SK-N-SH (cell line): Measurements from ENCODE around the gene C2CD4D. TPM values are rescaled to one million over a fixed set of nuclear protein-coding genes. Genes with fewer than 3 reads are reported as not detected.

ENCODE experiments used
- CTCF ChIA-PET: fragments of 300-600, 350-600 bp; formaldehyde crosslinking; extraction: SDS; loops from one replicate; lab custom pipeline; 2021; lab: Yijun Ruan, JAX
- POLR2A ChIA-PET: fragments of 350-600 bp; sonication (Branson Sonifier 250); formaldehyde crosslinking; extraction: SDS; loops from one replicate; lab custom pipeline; 2020; ENCODE audit warnings: antibody characterized with exemption, inconsistent platforms; lab: Yijun Ruan, JAX
- DNase-seq: peaks from one replicate; pipeline ENCODE4 v3.0.0; 2012
- H2AFZ ChIP-seq: fragments of 200-600 bp; sonication (generic); 2 replicates; pipeline ENCODE4 v1.8.1; 2016; ENCODE audit warnings: antibody characterized with exemption, mild to moderate bottlenecking, low read depth
- H3F3A ChIP-seq: fragments of 200-600 bp; sonication (generic); replicated peaks from 2 replicates; pipeline ENCODE3; 2016; ENCODE audit warnings: antibody characterized with exemption, mild to moderate bottlenecking; ENCODE audit not compliant: insufficient read depth
- H3K27ac ChIP-seq, 2 experiments: fragments of 200-500 bp in 1 of 2; fragments of 200-600 bp in 1 of 2; sonication (Bioruptor generic) in 1 of 2; sonication (generic), shearing (Covaris generic) in 1 of 2; 2 replicates each; pipeline versions ENCODE4 v1.5.1 to v1.6.1; 2014 to 2016; ENCODE audit warnings: low read depth in 2 of 2, inconsistent platforms in 1 of 2, low read length in 1 of 2, mild to moderate bottlenecking in 1 of 2, mixed read lengths in 1 of 2
- H3K27me3 ChIP-seq: fragments of 200-600 bp; sonication (generic), shearing (Covaris generic); 2 replicates; pipeline ENCODE4 v1.6.1; 2016; ENCODE audit warnings: mixed run types; ENCODE audit not compliant: insufficient read depth
- H3K36me3 ChIP-seq, 2 experiments: fragments of 200-500 bp in 1 of 2; fragments of 200-600 bp in 1 of 2; sonication (Bioruptor generic) in 1 of 2; sonication (generic) in 1 of 2; replicated peaks in 1 of 2; 2 replicates each; pipeline versions ENCODE3 to v1.5.1; 2014 to 2016; ENCODE audit warnings: low read length in 1 of 2, mild to moderate bottlenecking in 1 of 2; ENCODE audit not compliant: insufficient read depth in 2 of 2, control insufficient read depth in 1 of 2
- H3K4me1 ChIP-seq, 2 experiments: fragments of 200-500 bp in 1 of 2; fragments of 200-600 bp in 1 of 2; sonication (Bioruptor generic) in 1 of 2; sonication (generic), shearing (Covaris generic) in 1 of 2; 2 replicates each; pipeline versions ENCODE4 v1.5.1 to v1.6.1; 2014 to 2016; ENCODE audit warnings: low read depth in 1 of 2, low read length in 1 of 2, mixed run types in 1 of 2; ENCODE audit not compliant: insufficient read depth in 2 of 2, control insufficient read depth in 1 of 2
- H3K4me2 ChIP-seq: fragments of 200-600 bp; sonication (generic), shearing (Covaris generic); 2 replicates; pipeline ENCODE4 v1.6.1; 2017; ENCODE audit warnings: mixed run types
- H3K4me3 ChIP-seq, 2 experiments: fragments of 200-500 bp in 1 of 2; fragments of 200-600 bp in 1 of 2; sonication (Bioruptor generic) in 1 of 2; sonication (generic), shearing (Covaris generic) in 1 of 2; 2 replicates each; pipeline versions ENCODE4 v1.5.1 to v1.8.1; 2014 to 2016; ENCODE audit warnings: low read depth in 2 of 2, inconsistent platforms in 1 of 2, low read length in 1 of 2, mild to moderate bottlenecking in 1 of 2, mixed read lengths in 1 of 2, moderate library complexity in 1 of 2
- H3K79me2 ChIP-seq: fragments of 200-600 bp; sonication (generic); 2 replicates; pipeline ENCODE4 v1.8.1; 2017; ENCODE audit warnings: mild to moderate bottlenecking; ENCODE audit not compliant: insufficient read depth
- H3K9ac ChIP-seq: fragments of 200-600 bp; sonication (generic); 2 replicates; pipeline ENCODE4 v1.6.1; 2017; ENCODE audit warnings: mixed run types
- H3K9me2 ChIP-seq: fragments of 200-600 bp; sonication (generic); 2 replicates; pipeline ENCODE4 v1.6.1; 2017; ENCODE audit warnings: mixed run types
- H3K9me3 ChIP-seq: fragments of 200-600 bp; sonication (generic); 2 replicates; pipeline ENCODE4 v1.6.1; 2017; ENCODE audit warnings: mixed run types, mild to moderate bottlenecking, moderate library complexity
- H4K20me1 ChIP-seq: fragments of 200-600 bp; sonication (generic); 2 replicates; pipeline ENCODE4 v1.6.1; 2017; ENCODE audit warnings: mild to moderate bottlenecking, mixed run types; ENCODE audit not compliant: insufficient read depth
- ELF1 ChIP-seq: IDR thresholded peaks from 2 replicates; pipeline ENCODE4 v1.4.0; 2012
- EP300 ChIP-seq, 2 experiments: IDR thresholded peaks; 2 replicates each; pipeline versions ENCODE4 v1.4.0 to v1.6.1; 2012; ENCODE audit warnings: borderline replicate concordance in 1 of 2, low read depth in 1 of 2, low read length in 1 of 2
- EZH2phosphoT487 ChIP-seq: fragments of 200-600 bp; sonication (generic); IDR thresholded peaks from 2 replicates; pipeline ENCODE4 v1.6.1; 2017; ENCODE audit warnings: low read depth, mixed run types, mild to moderate bottlenecking, antibody characterized with exemption, moderate library complexity, borderline replicate concordance
- FOXJ3 ChIP-seq: sonication (generic); formaldehyde crosslinking; IDR thresholded peaks from 2 replicates; pipeline ENCODE4 v1.5.1; 2020; ENCODE audit warnings: mild to moderate bottlenecking, missing genetic modification reagents
- IRF3 ChIP-seq: fragments of 150-350 bp; IDR thresholded peaks from 2 replicates; pipeline ENCODE4 v1.6.1; 2016; ENCODE audit warnings: mild to moderate bottlenecking, low read depth, low read length
- MAX ChIP-seq: IDR thresholded peaks from 2 replicates; pipeline ENCODE4 v1.4.0; 2012; ENCODE audit warnings: low read depth
- MEF2A ChIP-seq: IDR thresholded peaks from 2 replicates; pipeline ENCODE4 v1.4.0; 2012; ENCODE audit warnings: low read depth, borderline replicate concordance
- MXI1 ChIP-seq: IDR thresholded peaks from 2 replicates; pipeline ENCODE4 v1.6.1; 2012; ENCODE audit warnings: mild to moderate bottlenecking, low read depth, low read length, improper control_type of control experiment
- NFIC ChIP-seq: IDR thresholded peaks from 2 replicates; pipeline ENCODE4 v1.4.0; 2012; ENCODE audit warnings: borderline replicate concordance
- PBX3 ChIP-seq: IDR thresholded peaks from 2 replicates; pipeline ENCODE4; 2012
- POLR2AphosphoS5 ChIP-seq: IDR thresholded peaks from 2 replicates; pipeline ENCODE4 v1.6.1; 2012; ENCODE audit warnings: low read depth, low read length
- RAD21 ChIP-seq: IDR thresholded peaks from 2 replicates; pipeline ENCODE4 v1.6.1; 2012; ENCODE audit warnings: mild to moderate bottlenecking, low read length
- TCF12 ChIP-seq: IDR thresholded peaks from 2 replicates; pipeline ENCODE4 v1.4.0; 2012
- USF2 ChIP-seq: fragments of 150-350 bp; IDR thresholded peaks from 2 replicates; pipeline ENCODE4 v1.6.1; 2017; ENCODE audit warnings: antibody characterized with exemption, low read length, low read depth, borderline replicate concordance
- ZBTB33 ChIP-seq: IDR thresholded peaks from 2 replicates; pipeline ENCODE4 v1.4.0; 2012; ENCODE audit warnings: low read depth, borderline replicate concordance
- WGBS: methylation state at CpG from one replicate; pipeline ENCODE4 v1.1.6; 2017; ENCODE audit warnings: low lambda C conversion rate; 5-methylcytosine and 5-hydroxymethylcytosine counted together
- polyA plus RNA-seq, 3 experiments: library from polyadenylated mRNA; depleted of rRNA; stranded (reverse); fragments of >200 nt; gene quantifications; 2 replicates each; pipeline ENCODE4 v1.2.3, GENCODE V29; 2012

C2CD4D gene
- polyA plus RNA-seq, 1 of the 3 experiments (the other 2 are of a cell fraction), result not detected

- H3K4me3 ChIP-seq, result no peak overlapping the region
- WGBS, result 86% methylated on average over 7 of the region's 7 CpGs
- no peak overlapping the region for H2AFZ ChIP-seq
Measured at GRCh38 chr1:151854658-151855057, 15.0 kb upstream of the C2CD4D start.

GRCh38 chr1:151853411-151853943 lies 13.9 kb upstream of the C2CD4D start, which contains the start of gene THEM5:
TSS of gene THEM5 (minus strand) at chr1:151853712. CDS start at chr1:151853565, 147 bp downstream.
- CTCF ChIA-PET, result interaction anchor here (0.9 to 1.2 kb wide), 2 partner anchors 17 to 148 kb away, joined by 3 to 5 read pairs; no protein-coding TSS in a partner anchor
- no peak within 1 kb of the TSS for H3K4me2 ChIP-seq
- no peaks in the 10 kb centered on the region for H4K20me1 ChIP-seq
- peaks cover 5% of the 10 kb centered on the region; the same call in 1 of the 2 replicates for H3K27me3 ChIP-seq
- H3K79me2 ChIP-seq, result no peaks in the 10 kb centered on the region
- WGBS, result 54% methylated on average over 2 of the region's 5 CpGs
- DNase-seq, result no peak
- POLR2A ChIA-PET, result no interaction called here
- H3K9me3 ChIP-seq, result no peaks in the 10 kb centered on the region
- no peak within 1 kb of the TSS for H3K4me3 ChIP-seq
- no peaks in the 10 kb centered on the region for H3F3A ChIP-seq
- H3K36me3 ChIP-seq, result no peaks in the 10 kb centered on the region
- H3K27ac ChIP-seq, result no peak within 1 kb of the TSS
- H3K9me2 ChIP-seq, result no peaks in the 10 kb centered on the region
- H2AFZ ChIP-seq, result no peak within 1 kb of the TSS
- peaks cover 0 to 31% of the 10 kb centered on the region in 2 experiments; a peak in 1 of 4 replicates for H3K4me1 ChIP-seq
- no peak within 1 kb of the TSS for H3K9ac ChIP-seq
- no peak for TF ChIP-seq NFIC
- TF ChIP-seq ZBTB33, result no peak
- TF ChIP-seq MAX, result no peak
- no peak for TF ChIP-seq MEF2A
- no peak for TF ChIP-seq EZH2phosphoT487
- no peak for TF ChIP-seq RAD21

More at GRCh38 chr1:151854658-151855057, 15.0 kb upstream of the C2CD4D start:
- Histone ChIP-seq H4K20me1 (no peaks in the 10 kb centered on the region), H3K9me3 (no peaks in the 10 kb centered on the region), H3K9ac (no peak overlapping the region), H3K36me3 (no peaks in the 10 kb centered on the region), H3K4me2 (no peak overlapping the region), H3K27ac (no peak overlapping the region), H3K9me2 (no peaks in the 10 kb centered on the region), H3K4me1 (peaks cover 0 to 22% of the 10 kb centered on the region in 2 experiments; a peak in 1 of 4 replicates), H3K27me3 (peaks cover 5% of the 10 kb centered on the region; the same call in 1 of the 2 replicates), H3F3A (no peaks in the 10 kb centered on the region), H3K79me2 (no peaks in the 10 kb centered on the region)
- ChIA-PET POLR2A (no interaction called here), CTCF (no interaction called here)
- DNase-seq, result no peak
- no peak for TF ChIP-seq IRF3
- no peak for TF ChIP-seq POLR2AphosphoS5
- no peak for TF ChIP-seq RAD21
- no peak for TF ChIP-seq TCF12
- no peak for TF ChIP-seq PBX3
- no peak for TF ChIP-seq USF2
- no peak for TF ChIP-seq MXI1
- no peak for TF ChIP-seq EZH2phosphoT487
- TF ChIP-seq FOXJ3, result no peak
- TF ChIP-seq ELF1, result no peak
- no peak for TF ChIP-seq EP300 (IDR thresholded peaks at IDR 0.05; ENCODE audit: borderline replicate concordance in 1 of 2, low read depth in 1 of 2, low read length in 1 of 2)
